ENCODE results near the gene ZNF699.
A peak's percentile ranks its signal among the peaks of the same experiment; 100 is the strongest.
"Not testable (repeated sequence)": the region's sequence is repeated elsewhere in the genome, so short reads cannot be mapped to it uniquely, and the experiment has no call there.

The ZNF699 gene

GRCh38 chr19:9309139-9309973, at the start of gene ZNF699:
Gene ZNF699, minus strand, starts transcription at chr19:9309838. Its CDS starts 4,719 bp downstream, at chr19:9305119.
- DNase-seq: peak; percentile 89 to 95

- no peak for DNase-seq
Observed at GRCh38 chr19:9354651-9355050, 45.0 kb upstream of the ZNF699 start.

- no peak for DNase-seq
Observed at GRCh38 chr19:9353011-9353410, 43.4 kb upstream of the ZNF699 start.

GRCh38 chr19:9352505-9352904, 42.9 kb upstream of the ZNF699 start:
- DNase-seq: no peak

GRCh38 chr19:9348671-9349070, 39.0 kb upstream of the ZNF699 start:
- DNase-seq: no peak

GRCh38 chr19:9348253-9348652, 38.6 kb upstream of the ZNF699 start:
- no peak for DNase-seq

- DNase-seq: no peak
Observed at GRCh38 chr19:9345005-9345404, 35.4 kb upstream of the ZNF699 start.

- DNase-seq: no peak
Observed at GRCh38 chr19:9342610-9343304, 33.1 kb upstream of the ZNF699 start.

GRCh38 chr19:9329999-9330398, 20.4 kb upstream of the ZNF699 start:
- no peak for DNase-seq

- DNase-seq: no peak
Observed at GRCh38 chr19:9324584-9324962, 14.9 kb upstream of the ZNF699 start.

GRCh38 chr19:9323919-9324583, 14.4 kb upstream of the ZNF699 start, which contains the start of gene ZNF559:
Gene ZNF559, plus strand, starts transcription at chr19:9324179. Its CDS starts 14,371 bp downstream, at chr19:9338550.
- peak; percentile 74 to 84 for DNase-seq

GRCh38 chr19:9323557-9323918, 13.9 kb upstream of the ZNF699 start:
- peak in 1 of 2 experiments; percentile 73 for DNase-seq

- DNase-seq: not testable (repeated sequence)
Observed at GRCh38 chr19:9322201-9322600, 12.6 kb upstream of the ZNF699 start.

- not testable (repeated sequence) for DNase-seq
Observed at GRCh38 chr19:9321756-9322155, 12.1 kb upstream of the ZNF699 start.

- DNase-seq: no peak
Observed at GRCh38 chr19:9321338-9321737, 11.7 kb upstream of the ZNF699 start.

GRCh38 chr19:9313756-9314155, 4.1 kb upstream of the ZNF699 start:
- DNase-seq: no peak

GRCh38 chr19:9309974-9310446, 372 bp upstream of the ZNF699 start:
- DNase-seq: peak; percentile 89 to 95

GRCh38 chr19:9308091-9308770, 1.4 kb downstream of the ZNF699 start:
- DNase-seq: no peak

GRCh38 chr19:9306443-9306842, 3.2 kb downstream of the ZNF699 start:
- no peak for DNase-seq

GRCh38 chr19:9296336-9296735, 13.3 kb downstream of the ZNF699 start:
- DNase-seq: no peak

GRCh38 chr19:9295411-9295849, 14.2 kb downstream of the ZNF699 start:
- DNase-seq: no peak

- DNase-seq: no peak
Observed at GRCh38 chr19:9289231-9289884, 20.3 kb downstream of the ZNF699 start.

Data from NCI-H187 (cell line).